ENCODE results near the gene RNF213. TPM values are rescaled to one million over a fixed set of nuclear protein-coding genes. Genes with fewer than 3 reads are reported as not detected.
A peak's percentile ranks its signal among the peaks of the same experiment; 100 is the strongest.

RNF213 gene

GRCh38 chr17:80445726-80446110 lies 185.1 kb downstream of the RNF213 start:
- no peak for DNase-seq
- no peak overlapping the region for H3K23ac ChIP-seq (ENCODE audit: low read length in 2 of 2)
- no peak overlapping the region for H2BK5ac ChIP-seq (ENCODE audit: low read depth, low read length, poor library complexity, severe bottlenecking)
- H3K4me1 ChIP-seq (ENCODE audit: control insufficient read depth, insufficient read depth, low read depth, low read length): peaks cover 13% of the 10 kb centered on the region
- H3K9me3 ChIP-seq (ENCODE audit: control insufficient read depth, low read length): no peaks in the 10 kb centered on the region
- no peak overlapping the region for H4K91ac ChIP-seq (ENCODE audit: low read length)
- no peak overlapping the region for H2AK5ac ChIP-seq (ENCODE audit: low read length, severe bottlenecking)
- H4K8ac ChIP-seq (ENCODE audit: low read length): no peak overlapping the region
- H3K36me3 ChIP-seq (ENCODE audit: control insufficient read depth in 1 of 2, insufficient read depth in 2 of 2, low read depth in 1 of 2, low read length in 2 of 2): no peaks in the 10 kb centered on the region
- no peak overlapping the region for H3K4ac ChIP-seq (ENCODE audit: low read depth in 1 of 2, low read length in 2 of 2)
- H3K4me3 ChIP-seq (ENCODE audit: insufficient read depth in 1 of 2, low read depth in 1 of 2, low read length in 2 of 2): no peak overlapping the region
- no peak overlapping the region for H3K9ac ChIP-seq (ENCODE audit: low read length)
- H3K14ac ChIP-seq (ENCODE audit: low read length in 2 of 2): no peak overlapping the region
- H3K79me1 ChIP-seq (replicated peaks; ENCODE audit: low read length, poor library complexity, severe bottlenecking): no peaks in the 10 kb centered on the region
- no peak overlapping the region for H3K4me2 ChIP-seq (ENCODE audit: low read length, poor library complexity, severe bottlenecking)
- H2AFZ ChIP-seq (ENCODE audit: low read depth, low read length): no peak overlapping the region
- no peak overlapping the region for H3K18ac ChIP-seq (ENCODE audit: low read depth in 1 of 2, low read length in 2 of 2)
- H2BK15ac ChIP-seq (ENCODE audit: low read depth, poor library complexity, severe bottlenecking): no peak overlapping the region
- no peak overlapping the region for H2BK120ac ChIP-seq (ENCODE audit: low read depth, low read length)
- WGBS: 75% methylated on average over 9 of the region's 10 CpGs
- H2BK12ac ChIP-seq (ENCODE audit: low read length in 2 of 2): peak overlapping the region in 1 of 2 experiments; percentile 33
- H3K27ac ChIP-seq (ENCODE audit: low read length, poor library complexity, severe bottlenecking): no peak overlapping the region
- peaks cover 17 to 48% of the 10 kb centered on the region in 2 experiments for H3K27me3 ChIP-seq (ENCODE audit: control insufficient read depth in 1 of 2, insufficient read depth in 1 of 2, low read length in 2 of 2)

- no peak overlapping the region for H3K18ac ChIP-seq (ENCODE audit: low read depth in 1 of 2, low read length in 2 of 2)
- H3K79me1 ChIP-seq (replicated peaks; ENCODE audit: low read length, poor library complexity, severe bottlenecking): no peaks in the 10 kb centered on the region
- H3K4me2 ChIP-seq (ENCODE audit: low read length, poor library complexity, severe bottlenecking): no peak overlapping the region
- H3K4me1 ChIP-seq (ENCODE audit: control insufficient read depth, insufficient read depth, low read depth, low read length): peaks cover 13% of the 10 kb centered on the region
- no peak overlapping the region for H2BK120ac ChIP-seq (ENCODE audit: low read depth, low read length)
- peak; percentile 60 for DNase-seq
- H3K27ac ChIP-seq (ENCODE audit: low read length, poor library complexity, severe bottlenecking): no peak overlapping the region
- H2AFZ ChIP-seq (ENCODE audit: low read depth, low read length): no peak overlapping the region
- H2BK15ac ChIP-seq (ENCODE audit: low read depth, poor library complexity, severe bottlenecking): no peak overlapping the region
- no peak overlapping the region for H2AK5ac ChIP-seq (ENCODE audit: low read length, severe bottlenecking)
- H4K8ac ChIP-seq (ENCODE audit: low read length): no peak overlapping the region
- H3K36me3 ChIP-seq (ENCODE audit: control insufficient read depth in 1 of 2, insufficient read depth in 2 of 2, low read depth in 1 of 2, low read length in 2 of 2): no peaks in the 10 kb centered on the region
- no peak overlapping the region for H2BK5ac ChIP-seq (ENCODE audit: low read depth, low read length, poor library complexity, severe bottlenecking)
- H3K14ac ChIP-seq (ENCODE audit: low read length in 2 of 2): no peak overlapping the region
- H3K4me3 ChIP-seq (ENCODE audit: insufficient read depth in 1 of 2, low read depth in 1 of 2, low read length in 2 of 2): no peak overlapping the region
- H2BK12ac ChIP-seq (ENCODE audit: low read length in 2 of 2): no peak overlapping the region
- H3K9me3 ChIP-seq (ENCODE audit: control insufficient read depth, low read length): no peaks in the 10 kb centered on the region
- no peak overlapping the region for H3K4ac ChIP-seq (ENCODE audit: low read depth in 1 of 2, low read length in 2 of 2)
- peaks cover 17 to 48% of the 10 kb centered on the region in 2 experiments for H3K27me3 ChIP-seq (ENCODE audit: control insufficient read depth in 1 of 2, insufficient read depth in 1 of 2, low read length in 2 of 2)
- no peak overlapping the region for H4K91ac ChIP-seq (ENCODE audit: low read length)
- no peak overlapping the region for H3K9ac ChIP-seq (ENCODE audit: low read length)
- 64% methylated on average over 12 of the region's 12 CpGs for WGBS
- H3K23ac ChIP-seq (ENCODE audit: low read length in 2 of 2): no peak overlapping the region
Observed at GRCh38 chr17:80446645-80447405, 186.2 kb downstream of the RNF213 start.

GRCh38 chr17:80447790-80448189 lies 187.1 kb downstream of the RNF213 start:
- Histone ChIP-seq H3K14ac (ENCODE audit: low read length in 2 of 2) (no peak overlapping the region), H2BK5ac (ENCODE audit: low read depth, low read length, poor library complexity, severe bottlenecking) (no peak overlapping the region), H2BK12ac (ENCODE audit: low read length in 2 of 2) (no peak overlapping the region), H2AK5ac (ENCODE audit: low read length, severe bottlenecking) (no peak overlapping the region), H3K4me3 (ENCODE audit: insufficient read depth in 1 of 2, low read depth in 1 of 2, low read length in 2 of 2) (no peak overlapping the region), H3K79me1 (replicated peaks; ENCODE audit: low read length, poor library complexity, severe bottlenecking) (no peaks in the 10 kb centered on the region), H3K4me1 (ENCODE audit: control insufficient read depth, insufficient read depth, low read depth, low read length) (peaks cover 13% of the 10 kb centered on the region), H3K36me3 (ENCODE audit: control insufficient read depth in 1 of 2, insufficient read depth in 2 of 2, low read depth in 1 of 2, low read length in 2 of 2) (no peaks in the 10 kb centered on the region), H2BK15ac (ENCODE audit: low read depth, poor library complexity, severe bottlenecking) (no peak overlapping the region), H3K27ac (ENCODE audit: low read length, poor library complexity, severe bottlenecking) (no peak overlapping the region), H4K91ac (ENCODE audit: low read length) (no peak overlapping the region), H4K8ac (ENCODE audit: low read length) (no peak overlapping the region), H3K9me3 (ENCODE audit: control insufficient read depth, low read length) (no peaks in the 10 kb centered on the region), H3K23ac (ENCODE audit: low read length in 2 of 2) (no peak overlapping the region), H3K27me3 (ENCODE audit: control insufficient read depth in 1 of 2, insufficient read depth in 1 of 2, low read length in 2 of 2) (peaks cover 11 to 42% of the 10 kb centered on the region in 2 experiments), H2BK120ac (ENCODE audit: low read depth, low read length) (no peak overlapping the region), H2AFZ (ENCODE audit: low read depth, low read length) (no peak overlapping the region), H3K9ac (ENCODE audit: low read length) (no peak overlapping the region), H3K4me2 (ENCODE audit: low read length, poor library complexity, severe bottlenecking) (no peak overlapping the region), H3K18ac (ENCODE audit: low read depth in 1 of 2, low read length in 2 of 2) (no peak overlapping the region), H3K4ac (ENCODE audit: low read depth in 1 of 2, low read length in 2 of 2) (no peak overlapping the region)
- no peak for DNase-seq
- 84% methylated on average over 4 of the region's 4 CpGs for WGBS

Small RNA genes within 50 kb of the gene (small RNA-seq; reads per million reads assigned to genes)
- not detected for gene MIR4730 (ENCODE audit: low read depth)
